H7 (cell line): Measurements from ENCODE around the gene SYCE1L. TPM values are rescaled to one million over a fixed set of nuclear protein-coding genes. Genes with fewer than 3 reads are reported as not detected.
"Not testable (repeated sequence)": the region's sequence is repeated elsewhere in the genome, so short reads cannot be mapped to it uniquely, and the experiment has no call there.

ENCODE experiments used
- DNase-seq: peaks from one replicate; pipeline ENCODE4 v3.0.0; 2012
- H3K27me3 ChIP-seq: 2 replicates; pipeline ENCODE4 v1.6.0; 2011; ENCODE audit warnings: mild to moderate bottlenecking, low read length; ENCODE audit not compliant: control insufficient read depth, insufficient read depth
- H3K36me3 ChIP-seq: replicated peaks from 2 replicates; pipeline ENCODE4 v1.5.1; 2011; ENCODE audit warnings: low read length; ENCODE audit not compliant: control insufficient read depth, insufficient read depth
- H3K4me3 ChIP-seq: 2 replicates; pipeline ENCODE4 v1.5.1; 2011; ENCODE audit warnings: low read depth, mild to moderate bottlenecking, control low read depth, low read length, moderate library complexity; ENCODE audit not compliant: insufficient read depth
- total RNA-seq: library from RNA; depleted of rRNA; stranded (reverse); fragments of >200 nt; shearing (Covaris generic); gene quantifications from 2 replicates; pipeline ENCODE4 v1.2.3, GENCODE V29; 2014

Gene SYCE1L
- total RNA-seq, 1 experiment from 2014 or later = 7.2 TPM

DNA sequence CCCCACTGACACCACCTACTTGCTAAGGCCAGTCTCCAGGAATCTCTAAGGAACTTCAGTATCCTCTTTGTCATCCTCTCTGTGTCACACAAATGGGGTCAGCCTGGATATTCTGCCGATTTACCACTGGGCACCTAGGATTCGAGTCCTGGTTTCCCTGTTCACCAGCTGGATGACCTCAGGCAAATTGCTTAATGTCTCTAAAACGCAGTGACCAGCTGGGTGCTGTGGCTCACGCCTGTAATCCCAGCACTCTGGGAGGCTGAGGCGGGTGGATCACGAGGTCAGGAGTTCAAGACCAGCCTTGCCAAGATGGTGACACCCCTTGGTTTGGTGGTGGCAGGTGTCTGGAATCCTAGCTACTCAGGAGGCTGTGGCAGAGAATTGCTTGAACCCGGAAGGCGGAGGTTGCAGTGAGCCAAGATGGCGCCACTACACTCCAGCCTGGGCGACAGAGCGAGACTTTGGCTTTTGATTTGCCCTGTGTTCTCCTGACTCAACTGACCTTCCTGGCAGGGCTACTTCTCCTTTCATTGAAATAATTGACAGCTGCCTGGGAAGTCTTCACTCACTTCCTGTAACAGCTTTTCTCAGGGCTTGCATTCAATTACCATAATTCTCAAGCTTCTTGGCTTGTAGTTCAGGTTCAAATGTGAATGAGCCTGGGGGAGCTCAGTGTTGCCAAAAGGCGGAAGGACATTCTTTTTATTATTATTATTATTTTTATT lies 15.4 kb downstream of the SYCE1L start:
- Histone ChIP-seq H3K4me3 (no peak overlapping the region), H3K36me3 (no peaks in the 10 kb centered on the region), H3K27me3 (peaks cover 6% of the 10 kb centered on the region; the same call in 1 of the 2 replicates)
- no peak for DNase-seq

DNA sequence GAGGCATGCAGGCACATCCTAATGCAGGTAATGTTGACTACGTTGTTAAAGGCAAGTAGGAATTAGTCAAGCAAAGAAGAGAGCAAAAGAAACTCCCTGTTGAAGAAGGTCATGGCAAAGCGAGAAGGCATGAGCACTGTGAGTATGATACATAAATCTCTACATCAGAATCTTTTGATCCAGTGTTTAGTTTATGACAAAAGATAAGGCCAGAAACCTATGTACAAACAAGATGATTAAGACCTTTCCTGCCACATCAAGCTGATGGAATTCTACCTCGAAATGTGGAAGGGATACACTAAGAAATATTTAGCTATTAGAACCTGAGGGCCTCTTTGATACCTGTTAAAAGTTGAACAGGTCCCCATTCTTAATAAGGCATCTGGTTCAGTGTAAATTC lies 20.2 kb downstream of the SYCE1L start:
- no peak for DNase-seq
- Histone ChIP-seq H3K4me3 (no peak overlapping the region), H3K36me3 (no peaks in the 10 kb centered on the region), H3K27me3 (no peaks in the 10 kb centered on the region)

DNA sequence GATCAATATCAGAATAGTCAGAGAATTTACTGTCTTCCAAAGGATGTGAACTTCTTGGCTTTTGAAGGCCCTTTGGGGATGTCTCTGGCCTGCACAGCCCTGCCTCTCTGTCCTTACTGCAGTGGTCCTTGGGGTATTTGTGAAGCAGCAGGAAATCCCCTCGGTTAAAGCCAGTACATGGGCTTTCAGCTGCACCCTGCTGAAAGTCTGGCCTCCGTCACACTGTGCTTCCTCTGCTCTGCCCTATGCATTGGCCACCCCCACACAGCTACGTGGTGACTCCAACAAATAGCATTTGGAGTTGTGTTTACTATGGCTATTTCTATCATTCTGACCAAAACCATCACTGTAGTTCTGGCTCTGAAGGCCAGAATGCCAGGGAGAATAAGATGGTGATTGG lies 21.2 kb downstream of the SYCE1L start:
- DNase-seq = no peak
- Histone ChIP-seq H3K27me3 (no peaks in the 10 kb centered on the region), H3K36me3 (no peaks in the 10 kb centered on the region), H3K4me3 (no peak overlapping the region)

DNA sequence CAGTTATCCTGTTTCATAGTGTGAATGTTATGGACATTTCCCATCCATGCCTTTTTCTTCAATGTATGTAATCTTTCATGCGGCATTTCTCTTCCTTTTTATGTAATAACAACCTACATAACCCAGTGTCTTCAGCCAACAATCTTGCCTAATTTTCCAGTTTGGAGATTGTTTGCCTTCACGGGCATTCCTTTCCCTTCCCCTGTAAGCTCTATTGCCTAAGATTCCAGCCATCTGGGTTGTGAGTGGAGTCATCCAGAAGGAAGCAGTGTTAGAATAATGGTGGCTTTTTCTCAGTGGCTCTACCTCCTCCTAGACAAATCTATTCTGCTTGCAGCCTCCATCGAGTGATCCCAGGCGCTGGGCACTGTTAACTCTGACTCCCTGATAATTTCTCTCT lies 22.3 kb downstream of the SYCE1L start:
- H3K27me3 ChIP-seq = no peaks in the 10 kb centered on the region
- H3K4me3 ChIP-seq = no peak overlapping the region
- DNase-seq = no peak
- no peaks in the 10 kb centered on the region for H3K36me3 ChIP-seq

DNA sequence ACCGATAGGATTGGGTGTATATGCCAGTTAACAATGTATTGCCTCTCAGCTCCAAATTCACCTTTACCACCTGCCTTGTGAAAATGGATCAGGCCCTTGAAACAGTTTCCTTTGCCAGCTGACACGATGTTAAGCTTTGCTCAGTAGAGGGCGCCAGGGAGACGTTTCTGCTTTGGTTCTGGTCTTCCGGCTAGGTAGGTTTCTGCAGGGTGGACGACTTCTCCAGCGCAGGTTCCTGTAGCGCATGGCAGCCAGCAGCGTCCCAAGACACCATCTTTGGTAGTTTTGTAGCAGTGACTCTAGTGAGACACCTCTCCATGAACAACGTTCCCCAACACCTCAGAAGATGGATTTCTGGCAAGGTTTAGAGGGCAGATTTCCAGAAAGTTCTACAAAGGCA lies 24.0 kb downstream of the SYCE1L start:
- Histone ChIP-seq H3K27me3 (no peaks in the 10 kb centered on the region), H3K4me3 (no peak overlapping the region), H3K36me3 (no peaks in the 10 kb centered on the region)
- DNase-seq = peak; percentile 66

DNA sequence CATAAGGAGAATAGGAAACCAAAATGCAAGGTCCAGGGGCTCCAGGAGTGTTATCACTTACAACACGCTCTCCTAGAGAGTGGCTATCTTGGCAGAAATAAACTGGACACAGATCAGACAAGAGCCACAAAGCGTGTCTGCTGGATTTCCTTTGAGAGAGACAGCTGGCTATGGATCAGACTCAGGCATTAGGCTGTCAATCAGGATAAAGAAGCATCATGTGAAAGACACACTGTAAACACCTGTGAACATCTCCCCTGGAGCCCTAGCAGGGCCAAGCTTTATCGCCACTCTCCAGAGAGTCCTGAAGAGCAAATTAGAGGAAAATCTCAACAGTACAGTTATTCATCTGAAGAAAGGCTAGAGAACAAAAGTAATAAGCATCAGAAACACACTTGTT lies 26.0 kb downstream of the SYCE1L start:
- DNase-seq = no peak
- Histone ChIP-seq H3K36me3 (no peaks in the 10 kb centered on the region), H3K27me3 (no peaks in the 10 kb centered on the region), H3K4me3 (no peak overlapping the region)

DNA sequence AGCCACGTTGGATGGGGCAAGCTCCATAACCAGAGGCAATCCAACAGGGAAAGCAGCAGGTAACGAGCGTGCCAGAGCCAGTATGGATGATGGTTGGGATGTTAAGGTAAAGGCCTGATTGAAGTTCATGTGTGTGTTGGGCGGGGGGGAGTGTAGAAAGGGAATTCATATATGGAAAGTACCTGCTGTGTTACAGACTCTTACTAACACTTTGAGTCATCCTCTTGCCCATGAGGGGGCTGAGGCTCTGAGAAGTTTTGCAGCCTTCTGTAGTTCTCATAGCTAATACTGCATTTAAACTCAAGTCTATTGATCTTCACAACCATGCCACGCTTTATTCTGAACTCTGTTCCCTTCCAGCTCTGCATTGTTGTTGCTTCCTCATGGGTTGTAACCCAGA lies 28.5 kb downstream of the SYCE1L start:
- Histone ChIP-seq H3K4me3 (no peak overlapping the region), H3K36me3 (no peaks in the 10 kb centered on the region), H3K27me3 (no peaks in the 10 kb centered on the region)
- DNase-seq = no peak

DNA sequence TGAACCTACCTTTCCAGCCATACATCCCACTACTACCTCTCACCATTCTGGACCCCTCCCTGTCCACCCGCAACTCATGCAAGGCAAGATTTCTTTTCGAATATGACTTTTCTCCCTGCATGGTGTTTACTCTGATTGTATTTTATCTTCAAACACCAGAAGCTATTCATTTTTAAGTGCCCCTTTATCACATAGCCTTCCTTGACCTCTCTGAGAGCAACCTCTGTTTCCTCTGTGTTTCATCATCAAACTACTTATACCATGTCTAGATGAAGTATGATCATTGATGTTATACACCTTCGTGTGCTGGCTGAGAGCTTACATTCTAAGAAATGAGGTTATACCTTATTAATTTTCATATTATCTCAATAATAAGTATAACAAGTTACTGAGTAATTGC lies 31.8 kb downstream of the SYCE1L start:
- no peak for DNase-seq
- Histone ChIP-seq H3K36me3 (no peaks in the 10 kb centered on the region), H3K4me3 (no peak overlapping the region), H3K27me3 (no peaks in the 10 kb centered on the region)

DNA sequence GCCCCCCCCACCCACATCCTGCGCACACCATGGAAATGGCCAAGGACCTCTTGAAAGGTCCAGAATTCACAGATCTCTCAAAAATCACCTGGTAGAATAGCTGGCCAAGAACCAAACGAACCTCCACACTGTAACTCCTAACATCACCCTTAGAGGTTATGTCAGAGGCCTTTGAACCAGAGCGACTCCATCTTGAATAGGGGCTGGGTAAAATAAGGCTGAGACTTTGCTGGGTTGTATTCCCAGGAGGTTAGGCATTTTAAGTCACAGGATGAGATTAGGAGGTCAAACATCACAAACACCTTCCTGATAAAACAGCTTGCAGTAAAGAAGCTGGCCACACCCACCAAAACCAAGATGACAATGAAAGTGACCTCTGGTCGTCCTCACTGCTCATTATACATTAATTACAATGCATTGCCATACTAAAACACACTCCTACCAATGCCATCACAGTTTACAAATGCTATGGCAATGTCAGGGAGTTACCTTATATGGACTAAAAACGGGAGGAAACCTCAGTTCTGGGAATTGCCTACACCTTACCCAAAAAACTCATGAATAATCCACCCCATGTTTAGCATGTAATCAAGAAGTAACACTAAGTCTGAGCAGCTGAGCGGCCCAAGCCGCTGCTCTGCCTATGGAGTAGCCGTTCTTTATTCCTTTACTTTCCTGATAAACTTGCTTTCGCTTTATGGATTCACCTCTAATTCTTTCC lies 34.8 kb downstream of the SYCE1L start:
- no peaks in the 10 kb centered on the region for H3K27me3 ChIP-seq
- no peak overlapping the region for H3K4me3 ChIP-seq
- no peak for DNase-seq
- no peaks in the 10 kb centered on the region for H3K36me3 ChIP-seq

DNA sequence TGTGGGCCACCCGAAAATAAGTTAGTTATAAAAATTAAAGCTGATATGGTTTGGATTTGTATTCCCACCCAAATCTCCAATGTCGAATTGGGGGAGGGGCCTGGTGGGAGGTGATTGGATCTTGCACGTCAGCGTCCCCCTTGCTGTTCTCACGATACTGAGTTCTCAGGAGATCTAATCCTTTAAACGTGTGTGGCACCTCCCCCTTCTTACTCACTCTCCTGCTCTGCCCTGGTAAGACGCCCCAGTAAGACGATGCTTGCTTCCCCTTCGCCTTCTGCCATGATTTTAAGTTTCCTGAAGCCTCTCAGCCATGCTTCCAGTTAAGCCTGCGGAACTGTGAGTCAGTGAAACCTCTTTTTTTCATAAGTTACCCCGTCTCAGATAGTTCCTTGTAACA lies 35.4 kb downstream of the SYCE1L start:
- peak; percentile 38 for DNase-seq
- Histone ChIP-seq H3K27me3 (no peaks in the 10 kb centered on the region), H3K4me3 (no peak overlapping the region), H3K36me3 (no peaks in the 10 kb centered on the region)

DNA sequence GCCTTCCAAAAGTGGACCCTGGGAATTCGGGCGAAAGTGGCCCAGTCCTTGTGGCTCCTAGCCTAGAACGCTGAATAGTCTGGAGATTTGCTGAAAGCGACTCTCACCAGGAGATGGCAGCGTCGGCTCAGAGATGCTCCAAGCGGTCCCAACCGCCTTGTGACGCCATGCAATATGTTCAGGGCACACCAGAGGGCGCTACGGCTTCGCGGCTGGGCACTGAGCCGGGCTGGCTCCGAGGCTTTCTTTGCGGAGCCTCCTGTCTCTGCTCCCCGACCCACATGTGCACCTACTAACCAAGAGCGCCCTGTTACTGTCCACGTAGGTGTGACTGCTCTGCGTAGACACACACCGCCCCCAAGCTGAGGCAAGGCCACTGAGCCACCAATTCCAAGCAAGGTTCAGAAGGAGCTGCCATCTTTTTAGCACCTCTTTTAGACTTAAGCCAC lies 36.9 kb downstream of the SYCE1L start:
- peak; percentile 86 for DNase-seq
- Histone ChIP-seq H3K4me3 (no peak overlapping the region), H3K27me3 (no peaks in the 10 kb centered on the region), H3K36me3 (no peaks in the 10 kb centered on the region)

DNA sequence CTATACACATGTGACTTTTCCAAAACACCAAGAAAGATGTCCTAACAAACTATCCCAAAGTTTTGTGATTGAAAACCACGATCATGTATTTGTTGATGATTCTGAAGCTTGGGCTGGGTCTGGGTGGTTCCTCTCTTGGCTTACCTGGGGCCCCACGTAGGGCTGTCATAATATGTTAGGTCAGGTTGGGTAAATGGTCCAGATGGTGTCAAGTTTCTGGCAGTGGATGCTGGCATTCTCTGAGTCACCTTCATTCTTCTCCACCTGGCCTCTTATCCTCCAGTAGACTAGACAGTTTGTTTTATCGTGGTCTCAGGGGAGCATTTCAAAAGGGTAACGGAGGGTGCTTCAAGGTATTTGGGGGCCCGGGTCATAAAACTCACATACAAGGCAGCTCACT lies 39.4 kb downstream of the SYCE1L start:
- no peaks in the 10 kb centered on the region for H3K27me3 ChIP-seq
- DNase-seq = no peak
- no peak overlapping the region for H3K4me3 ChIP-seq
- H3K36me3 ChIP-seq = no peaks in the 10 kb centered on the region

DNA sequence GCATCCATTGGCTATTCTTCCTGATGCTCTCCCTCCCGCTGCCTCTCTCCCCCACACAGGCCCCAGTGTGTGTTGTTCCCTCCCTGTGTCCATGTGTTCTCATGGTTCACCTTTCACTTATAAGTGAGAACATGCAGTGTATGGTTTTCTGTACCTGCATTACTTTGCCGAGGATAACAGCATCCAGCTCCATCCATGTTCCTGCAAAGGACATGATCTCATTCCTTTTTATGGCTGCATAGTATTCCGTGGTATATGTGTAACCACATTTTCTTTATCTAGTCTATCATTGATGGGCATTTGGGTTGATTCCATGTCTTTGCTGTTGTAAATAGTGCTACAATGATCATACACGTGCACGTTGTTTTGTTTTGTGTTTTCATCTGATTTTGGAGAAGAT lies 43.3 kb downstream of the SYCE1L start:
- DNase-seq, H3K36me3 ChIP-seq, H3K4me3 ChIP-seq, H3K27me3 ChIP-seq: not testable (repeated sequence)

DNA sequence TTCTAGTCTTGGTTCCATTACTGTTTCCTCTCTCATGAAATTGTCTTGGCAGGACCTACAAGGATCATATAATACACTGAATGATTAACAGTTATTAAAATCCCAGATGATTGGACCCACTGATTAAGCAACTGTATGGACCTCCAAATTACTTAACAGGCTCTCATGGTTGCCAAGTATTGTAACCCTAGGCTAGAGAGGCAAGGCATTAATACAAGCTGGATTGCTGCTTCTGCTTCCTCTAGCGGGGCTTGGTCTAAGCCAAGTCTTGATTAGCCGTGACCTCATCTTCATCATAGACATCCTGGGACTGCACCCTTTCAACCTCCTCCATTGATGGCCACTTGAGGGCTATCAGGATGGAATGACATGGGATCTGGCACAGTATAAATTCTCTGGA lies 46.9 kb downstream of the SYCE1L start:
- no peak overlapping the region for H3K4me3 ChIP-seq
- no peak for DNase-seq
- no peaks in the 10 kb centered on the region for H3K27me3 ChIP-seq
- H3K36me3 ChIP-seq = no peaks in the 10 kb centered on the region

DNA sequence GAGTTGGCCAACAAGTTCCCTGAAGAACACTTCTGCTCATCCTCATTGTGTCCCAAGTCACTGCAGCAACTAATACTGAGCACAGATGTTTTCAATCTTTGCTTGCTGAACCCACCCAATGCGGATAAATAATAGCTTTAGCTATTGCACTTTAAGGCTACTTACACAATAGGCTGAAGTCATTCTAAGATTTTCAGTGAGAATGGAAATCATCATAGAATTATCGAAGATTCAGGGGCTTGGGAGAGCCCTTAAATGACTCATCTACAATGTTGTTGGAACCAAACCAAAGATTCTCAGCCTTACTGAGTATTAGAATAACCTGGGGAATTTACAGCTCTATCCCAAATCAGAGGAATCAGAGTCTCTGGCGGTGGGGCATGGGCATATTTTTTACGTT lies 51.2 kb downstream of the SYCE1L start:
- no peaks in the 10 kb centered on the region for H3K27me3 ChIP-seq
- no peak overlapping the region for H3K4me3 ChIP-seq
- H3K36me3 ChIP-seq = no peaks in the 10 kb centered on the region
- no peak for DNase-seq
